T-helper 2 cell treated with Interferon-gamma antibody and Interleukin-4, amounts not matched to agents 100 ng/mL and 5 ng/mL, for 36 hours (primary cell): Measurements from ENCODE around the gene SMG6. TPM values are rescaled to one million over a fixed set of nuclear protein-coding genes. Genes with fewer than 3 reads are reported as not detected.
"Not testable (repeated sequence)": the region's sequence is repeated elsewhere in the genome, so short reads cannot be mapped to it uniquely, and the experiment has no call there.

Experiments used
- intact Hi-C: fragments of 100-400 bp; cut with micrococcal nuclease; formaldehyde crosslinking; loops from one replicate; pipeline ENCODE4 v1.15.1; 2023
- total RNA-seq: library from RNA; stranded (reverse); gene quantifications from 2 replicates; pipeline ENCODE4 v1.2.3, GENCODE V29; 2022

Gene SMG6
- total RNA-seq, 1 donor from 2014 or later = 56.0 TPM

- intact Hi-C loops = no loop called here
Observed at GRCh38 chr17:2157675-2158395, 145.8 kb downstream of the SMG6 start.

- intact Hi-C loops = no loop called here
Observed at GRCh38 chr17:2157081-2157480, 146.5 kb downstream of the SMG6 start.

GRCh38 chr17:2156666-2157065, 146.9 kb downstream of the SMG6 start:
- intact Hi-C loops = no loop called here

GRCh38 chr17:2155573-2155972, 148.0 kb downstream of the SMG6 start:
- intact Hi-C loops = no loop called here

GRCh38 chr17:2151358-2152033, 152.1 kb downstream of the SMG6 start:
- intact Hi-C loops = no loop called here

- intact Hi-C loops = no loop called here
Observed at GRCh38 chr17:2150806-2151205, 152.8 kb downstream of the SMG6 start.

GRCh38 chr17:2149934-2150333, 153.7 kb downstream of the SMG6 start:
- intact Hi-C loops = no loop called here

GRCh38 chr17:2146132-2146871, 157.3 kb downstream of the SMG6 start:
- intact Hi-C loops = no loop called here

GRCh38 chr17:2144701-2145100, 158.9 kb downstream of the SMG6 start:
- intact Hi-C loops = no loop called here

GRCh38 chr17:2143332-2143731, 160.3 kb downstream of the SMG6 start:
- intact Hi-C loops = no loop called here

GRCh38 chr17:2142682-2143081, 160.9 kb downstream of the SMG6 start:
- intact Hi-C loops = not testable (repeated sequence)

- intact Hi-C loops = no loop called here
Observed at GRCh38 chr17:2140683-2141082, 162.9 kb downstream of the SMG6 start.

- intact Hi-C loops = no loop called here
Observed at GRCh38 chr17:2138761-2139160, 164.8 kb downstream of the SMG6 start.

GRCh38 chr17:2138318-2138717, 165.3 kb downstream of the SMG6 start:
- intact Hi-C loops = no loop called here

GRCh38 chr17:2137342-2138098, 166.1 kb downstream of the SMG6 start:
- intact Hi-C loops = no loop called here

GRCh38 chr17:2136241-2136640, 167.3 kb downstream of the SMG6 start:
- intact Hi-C loops = no loop called here

- intact Hi-C loops = no loop called here
Observed at GRCh38 chr17:2128011-2128410, 175.6 kb downstream of the SMG6 start.

GRCh38 chr17:2125013-2125535, 178.5 kb downstream of the SMG6 start:
- intact Hi-C loops = no loop called here

- intact Hi-C loops = no loop called here
Observed at GRCh38 chr17:2124391-2124790, 179.2 kb downstream of the SMG6 start.

- intact Hi-C loops = no loop called here
Observed at GRCh38 chr17:2123375-2124251, 180.0 kb downstream of the SMG6 start.
